Measurements from ENCODE around the gene MOB2.

DNA sequence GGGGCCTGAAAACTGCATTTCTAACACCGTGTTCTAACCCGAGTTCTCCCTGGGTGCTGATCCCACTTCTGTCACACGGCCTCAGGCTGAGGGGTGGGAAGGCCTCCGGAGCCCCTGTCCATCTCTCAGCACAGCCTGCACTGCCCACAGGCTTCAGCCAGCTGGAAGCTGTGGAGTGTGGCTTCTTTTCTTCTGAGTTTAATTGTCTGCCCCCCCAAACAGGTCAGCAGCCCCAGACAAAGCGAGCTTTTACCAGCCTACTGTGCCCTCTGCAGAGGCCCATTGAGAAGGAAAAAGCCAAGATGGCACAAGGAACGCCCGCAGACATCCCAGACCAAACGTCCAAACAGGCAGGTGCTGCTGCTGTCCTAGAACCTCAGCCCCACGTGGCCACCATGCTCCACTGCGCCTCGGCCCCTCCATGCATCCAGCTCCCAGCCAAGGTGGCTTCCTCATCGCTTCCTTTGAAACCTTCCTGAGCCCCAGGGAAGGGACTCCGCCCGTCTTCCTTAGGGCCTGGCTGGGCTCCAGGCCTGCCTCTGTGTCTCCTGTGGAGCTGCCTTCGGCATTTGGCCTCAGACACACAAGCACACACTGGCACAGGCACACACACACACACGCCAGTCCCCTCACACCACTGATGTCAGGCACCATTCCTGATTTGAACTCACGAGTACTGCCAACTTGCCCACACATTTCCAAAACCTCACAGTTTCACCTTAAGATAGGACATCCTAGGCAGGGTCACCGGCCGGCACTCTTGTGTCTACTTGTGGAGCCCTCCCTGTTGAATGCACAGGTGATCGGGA, 1.7 kb downstream of the MOB2 start:
- TF ChIP-seq POLR2A (conservative IDR thresholded peaks at IDR 0.05), result no peak
- TF ChIP-seq, protein P1, sequence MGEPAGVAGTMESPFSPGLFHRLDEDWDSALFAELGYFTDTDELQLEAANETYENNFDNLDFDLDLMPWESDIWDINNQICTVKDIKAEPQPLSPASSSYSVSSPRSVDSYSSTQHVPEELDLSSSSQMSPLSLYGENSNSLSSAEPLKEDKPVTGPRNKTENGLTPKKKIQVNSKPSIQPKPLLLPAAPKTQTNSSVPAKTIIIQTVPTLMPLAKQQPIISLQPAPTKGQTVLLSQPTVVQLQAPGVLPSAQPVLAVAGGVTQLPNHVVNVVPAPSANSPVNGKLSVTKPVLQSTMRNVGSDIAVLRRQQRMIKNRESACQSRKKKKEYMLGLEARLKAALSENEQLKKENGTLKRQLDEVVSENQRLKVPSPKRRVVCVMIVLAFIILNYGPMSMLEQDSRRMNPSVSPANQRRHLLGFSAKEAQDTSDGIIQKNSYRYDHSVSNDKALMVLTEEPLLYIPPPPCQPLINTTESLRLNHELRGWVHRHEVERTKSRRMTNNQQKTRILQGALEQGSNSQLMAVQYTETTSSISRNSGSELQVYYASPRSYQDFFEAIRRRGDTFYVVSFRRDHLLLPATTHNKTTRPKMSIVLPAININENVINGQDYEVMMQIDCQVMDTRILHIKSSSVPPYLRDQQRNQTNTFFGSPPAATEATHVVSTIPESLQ (CRISPR knock-in tag; IDR thresholded peaks at IDR 0.05), result no peak
